ENCODE data around the gene ADARB1. TPM values are rescaled to one million over a fixed set of nuclear protein-coding genes. Genes with fewer than 3 reads are reported as not detected.

Gene ADARB1
- total and polyA plus RNA-seq, 2 experiments from 2014 or later: 4.8 to 14.8 TPM

DNA sequence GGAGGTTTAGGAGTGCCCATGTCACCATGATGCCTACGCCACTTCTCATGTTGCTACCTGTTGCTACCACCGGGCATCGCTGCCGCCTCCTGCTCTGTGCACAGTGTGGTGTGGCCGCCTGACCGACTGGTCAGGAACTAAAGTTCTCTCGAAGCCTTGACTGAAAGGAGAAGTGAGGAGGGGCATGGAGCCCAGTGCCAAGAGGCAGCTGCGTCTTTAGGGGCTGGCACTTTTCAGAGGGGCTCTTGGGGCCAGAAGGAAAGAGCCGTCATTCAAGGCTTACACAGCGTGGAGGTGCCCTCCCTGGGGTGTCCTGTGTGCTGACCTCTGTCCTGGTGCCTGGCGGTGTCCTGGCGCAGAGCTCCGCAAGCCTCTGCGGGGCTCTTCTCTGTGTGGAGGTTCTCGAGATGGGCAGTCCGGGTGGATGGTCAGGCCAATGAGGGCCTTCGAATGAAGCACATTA, 57.2 kb downstream of the ADARB1 start:
- no peak overlapping the region for H3K27ac ChIP-seq (ENCODE audit: low read depth)
- Mint-ChIP-seq H3K36me3 (ENCODE audit: low read depth) (no peaks in the 10 kb centered on the region), H3K27ac (no peak overlapping the region), H3K4me3 (no peak overlapping the region), H3K4me1 (no peaks in the 10 kb centered on the region), H3K9me3 (no peaks in the 10 kb centered on the region), H3K27me3 (ENCODE audit: insufficient read depth, low read depth, poor library complexity) (peaks cover 5% of the 10 kb centered on the region)
- no peaks in the 10 kb centered on the region for H3K36me3 ChIP-seq (ENCODE audit: insufficient read depth)
- ATAC-seq (no peak), DNase-seq (ENCODE audit: low spot score) (no peak)
- TF ChIP-seq ZNF114 (CRISPR knock-in tag; IDR thresholded peaks at IDR 0.05) (no peak), ZNF331 (CRISPR knock-in tag; IDR thresholded peaks at IDR 0.05; ENCODE audit: low read depth) (no peak)
- peaks cover 6% of the 10 kb centered on the region; the same call in 1 of the 2 replicates for H4K20me1 ChIP-seq (replicated peaks; ENCODE audit: insufficient read depth)
- no peaks in the 10 kb centered on the region for H3K4me1 ChIP-seq (ENCODE audit: insufficient read depth)
- no peaks in the 10 kb centered on the region for H3K27me3 ChIP-seq (ENCODE audit: insufficient read depth)
- no peak overlapping the region for H2AFZ ChIP-seq
- H3K4me2 ChIP-seq: no peak overlapping the region
- H3F3A ChIP-seq (replicated peaks; ENCODE audit: low read depth): no peaks in the 10 kb centered on the region
- H3K79me2 ChIP-seq (replicated peaks; ENCODE audit: insufficient read depth): no peaks in the 10 kb centered on the region
- no peaks in the 10 kb centered on the region for H3K9me2 ChIP-seq (ENCODE audit: insufficient read depth)
- no peak overlapping the region for H3K4me3 ChIP-seq

DNA sequence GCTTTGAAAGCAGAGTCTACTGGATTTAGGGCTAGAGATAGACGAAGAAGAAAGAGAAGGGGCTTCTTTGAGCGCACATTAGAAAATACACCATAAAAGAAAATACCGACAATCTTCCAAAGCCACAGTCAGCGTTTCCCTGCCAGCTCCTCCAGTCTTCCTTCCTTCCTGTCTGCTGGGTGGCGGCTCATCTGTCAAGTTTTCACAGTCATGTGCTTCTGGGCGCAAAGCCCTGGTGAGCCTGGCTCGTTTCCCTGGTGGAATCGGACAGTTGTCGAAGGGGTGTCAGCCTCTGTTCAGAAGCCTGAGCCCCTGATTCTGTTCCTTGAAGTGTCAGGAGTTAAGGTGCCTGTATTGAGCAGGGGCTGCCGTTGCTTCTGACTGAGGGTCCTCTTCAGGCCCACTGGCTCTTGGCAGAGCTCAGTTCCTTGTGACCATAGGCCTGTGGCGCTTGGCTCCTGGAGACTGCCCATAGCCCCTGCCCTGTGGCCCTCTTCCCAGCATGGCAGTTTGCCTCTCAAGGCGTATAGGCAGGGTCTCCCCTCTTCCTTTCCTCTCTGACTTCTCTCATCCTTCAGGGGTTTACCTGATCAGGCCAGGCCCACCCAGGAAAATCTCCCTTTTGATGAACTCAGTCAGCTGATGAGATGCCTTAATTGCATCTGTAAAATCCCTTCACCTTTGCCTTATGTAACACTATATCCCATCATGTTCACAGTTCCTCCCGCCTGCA, 58.6 kb downstream of the ADARB1 start:
- Mint-ChIP-seq H3K4me1 (peaks cover 2% of the 10 kb centered on the region; the same call in 1 of the 3 replicates), H3K36me3 (ENCODE audit: low read depth) (no peaks in the 10 kb centered on the region), H3K4me3 (no peak overlapping the region), H3K9me3 (no peaks in the 10 kb centered on the region), H3K27me3 (ENCODE audit: insufficient read depth, low read depth, poor library complexity) (peaks cover 4% of the 10 kb centered on the region), H3K27ac (no peak overlapping the region)
- DNase-seq (ENCODE audit: low spot score): no peak
- Histone ChIP-seq H3K4me3 (no peak overlapping the region), H3K4me1 (ENCODE audit: insufficient read depth) (no peaks in the 10 kb centered on the region), H2AFZ (no peak overlapping the region), H3K36me3 (ENCODE audit: insufficient read depth) (no peaks in the 10 kb centered on the region), H3F3A (replicated peaks; ENCODE audit: low read depth) (no peaks in the 10 kb centered on the region), H3K4me2 (no peak overlapping the region), H4K20me1 (replicated peaks; ENCODE audit: insufficient read depth) (peaks cover 6% of the 10 kb centered on the region; the same call in 1 of the 2 replicates), H3K79me2 (replicated peaks; ENCODE audit: insufficient read depth) (no peaks in the 10 kb centered on the region), H3K9me2 (ENCODE audit: insufficient read depth) (no peaks in the 10 kb centered on the region), H3K27me3 (ENCODE audit: insufficient read depth) (no peaks in the 10 kb centered on the region), H3K27ac (ENCODE audit: low read depth) (no peak overlapping the region)
- no peak for ATAC-seq
- TF ChIP-seq ZNF114 (CRISPR knock-in tag; IDR thresholded peaks at IDR 0.05): no peak
- TF ChIP-seq ZNF462 (CRISPR knock-in tag; IDR thresholded peaks at IDR 0.05): no peak
- no peak for TF ChIP-seq POLR2AphosphoS5 (IDR thresholded peaks at IDR 0.05; ENCODE audit: low read depth)
- no peak for TF ChIP-seq CREB1 (CRISPR knock-in tag; IDR thresholded peaks at IDR 0.05; ENCODE audit: low read depth)
- TF ChIP-seq JUNB (IDR thresholded peaks at IDR 0.05; ENCODE audit: unreplicated experiment): no peak
- TF ChIP-seq EZH2phosphoT487 (IDR thresholded peaks at IDR 0.05; ENCODE audit: unreplicated experiment): no peak
- TF ChIP-seq, protein P1, sequence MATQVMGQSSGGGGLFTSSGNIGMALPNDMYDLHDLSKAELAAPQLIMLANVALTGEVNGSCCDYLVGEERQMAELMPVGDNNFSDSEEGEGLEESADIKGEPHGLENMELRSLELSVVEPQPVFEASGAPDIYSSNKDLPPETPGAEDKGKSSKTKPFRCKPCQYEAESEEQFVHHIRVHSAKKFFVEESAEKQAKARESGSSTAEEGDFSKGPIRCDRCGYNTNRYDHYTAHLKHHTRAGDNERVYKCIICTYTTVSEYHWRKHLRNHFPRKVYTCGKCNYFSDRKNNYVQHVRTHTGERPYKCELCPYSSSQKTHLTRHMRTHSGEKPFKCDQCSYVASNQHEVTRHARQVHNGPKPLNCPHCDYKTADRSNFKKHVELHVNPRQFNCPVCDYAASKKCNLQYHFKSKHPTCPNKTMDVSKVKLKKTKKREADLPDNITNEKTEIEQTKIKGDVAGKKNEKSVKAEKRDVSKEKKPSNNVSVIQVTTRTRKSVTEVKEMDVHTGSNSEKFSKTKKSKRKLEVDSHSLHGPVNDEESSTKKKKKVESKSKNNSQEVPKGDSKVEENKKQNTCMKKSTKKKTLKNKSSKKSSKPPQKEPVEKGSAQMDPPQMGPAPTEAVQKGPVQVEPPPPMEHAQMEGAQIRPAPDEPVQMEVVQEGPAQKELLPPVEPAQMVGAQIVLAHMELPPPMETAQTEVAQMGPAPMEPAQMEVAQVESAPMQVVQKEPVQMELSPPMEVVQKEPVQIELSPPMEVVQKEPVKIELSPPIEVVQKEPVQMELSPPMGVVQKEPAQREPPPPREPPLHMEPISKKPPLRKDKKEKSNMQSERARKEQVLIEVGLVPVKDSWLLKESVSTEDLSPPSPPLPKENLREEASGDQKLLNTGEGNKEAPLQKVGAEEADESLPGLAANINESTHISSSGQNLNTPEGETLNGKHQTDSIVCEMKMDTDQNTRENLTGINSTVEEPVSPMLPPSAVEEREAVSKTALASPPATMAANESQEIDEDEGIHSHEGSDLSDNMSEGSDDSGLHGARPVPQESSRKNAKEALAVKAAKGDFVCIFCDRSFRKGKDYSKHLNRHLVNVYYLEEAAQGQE (IDR thresholded peaks at IDR 0.05; ENCODE audit: unreplicated experiment): no peak
- no peak for TF ChIP-seq STAT1 (IDR thresholded peaks at IDR 0.05; ENCODE audit: unreplicated experiment)
- TF ChIP-seq ETS1 (IDR thresholded peaks at IDR 0.05): no peak
- no peak for TF ChIP-seq ZNF331 (CRISPR knock-in tag; IDR thresholded peaks at IDR 0.05; ENCODE audit: low read depth)
- TF ChIP-seq NANOG (IDR thresholded peaks at IDR 0.05; ENCODE audit: borderline replicate concordance): no peak
